GM12891 (cell line): ENCODE results near the gene PRR20G.

Experiments used
- POLR2A ChIP-seq: IDR thresholded peaks from 2 replicates; pipeline ENCODE4 v1.6.1; 2011; ENCODE audit warnings: low read depth, low read length, control low read depth
- POLR2AphosphoS5 ChIP-seq: IDR thresholded peaks from 2 replicates; pipeline ENCODE4 v1.6.1; 2011; ENCODE audit warnings: low read depth, low read length, control low read depth
- POU2F2 ChIP-seq: IDR thresholded peaks from 2 replicates; pipeline ENCODE4 v1.6.1; 2011; ENCODE audit warnings: low read depth, mild to moderate bottlenecking, control low read depth, low read length, moderate library complexity
- SPI1 ChIP-seq: IDR thresholded peaks from 2 replicates; pipeline ENCODE4 v1.6.1; 2011; ENCODE audit warnings: low read depth, low read length, control low read depth
- TAF1 ChIP-seq: IDR thresholded peaks from 2 replicates; pipeline ENCODE4 v1.6.1; 2011; ENCODE audit warnings: low read depth, low read length, control low read depth

DNA sequence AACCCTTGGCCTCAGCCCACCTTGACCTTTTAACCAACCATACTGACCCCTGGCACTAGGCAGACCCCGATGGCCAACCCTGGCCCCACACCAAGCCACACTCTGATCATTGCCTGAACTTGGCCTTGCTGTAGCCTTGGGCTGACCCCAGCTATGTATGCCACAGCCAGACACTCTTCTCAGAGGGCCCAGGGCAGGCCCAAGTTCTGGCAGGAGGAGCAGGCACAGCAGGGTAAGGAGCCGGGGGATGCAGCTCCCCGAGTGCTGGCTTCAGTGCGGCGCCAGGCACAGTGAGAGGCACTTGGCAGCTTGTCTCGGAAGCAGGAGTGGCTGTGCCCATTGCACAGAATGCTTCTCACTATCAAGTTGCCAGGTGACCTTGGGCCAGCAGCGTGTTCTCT is 22.3 kb downstream of the PRR20G start:
- no peak for TF ChIP-seq POLR2A
- no peak for TF ChIP-seq POLR2AphosphoS5
- no peak for TF ChIP-seq TAF1
- no peak for TF ChIP-seq POU2F2
- no peak for TF ChIP-seq SPI1
